Esophagus muscularis mucosa (tissue), 4 donors: Measurements from ENCODE around the gene MTIF3. TPM values are rescaled to one million over a fixed set of nuclear protein-coding genes. Genes with fewer than 3 reads are reported as not detected.
A peak's percentile ranks its signal among the peaks of the same experiment; 100 is the strongest.
"Not testable (repeated sequence)": the region's sequence is repeated elsewhere in the genome, so short reads cannot be mapped to it uniquely, and the experiment has no call there.

ENCODE experiments used
- DNase-seq: peaks from one replicate; pipeline ENCODE4 v3.0.0-alpha.2; 2017; ENCODE audit errors: extremely low spot score
- H3K27ac ChIP-seq, 4 donors: fragments of 200-600 bp; sonication (generic); replicated peaks in 1 of 4; 1 replicate in 3 of 4; 2 replicates in 1 of 4; pipeline ENCODE4 v1.5.1; 2016 to 2019; ENCODE audit warnings: mild to moderate bottlenecking in 1 of 4
- H3K27me3 ChIP-seq, 4 donors: fragments of 200-600 bp; sonication (generic); one replicate each; pipeline versions ENCODE4 v1.5.1 to v1.6.0; 2016 to 2019
- H3K36me3 ChIP-seq, 4 donors: fragments of 200-600 bp; sonication (generic); one replicate each; pipeline ENCODE4 v1.5.1; 2016 to 2019
- H3K4me1 ChIP-seq, 4 donors: fragments of 200-600 bp; sonication (generic); one replicate each; pipeline ENCODE4 v1.5.1; 2016 to 2019
- H3K4me3 ChIP-seq, 4 donors: fragments of 200-600 bp; sonication (generic); 1 replicate in 2 of 4; 2 replicates in 2 of 4; pipeline ENCODE4 v1.5.1; 2016 to 2019; ENCODE audit warnings: mild to moderate bottlenecking in 4 of 4, moderate library complexity in 1 of 4
- H3K9me3 ChIP-seq, 4 donors: fragments of 200-600 bp; sonication (generic); 1 replicate in 3 of 4; 2 replicates in 1 of 4; pipeline ENCODE4 v1.5.1; 2016 to 2019
- EP300 ChIP-seq: sonication (generic); formaldehyde crosslinking; IDR thresholded peaks from one replicate; pipeline ENCODE4 v1.6.1; 2017; ENCODE audit warnings: antibody characterized with exemption
- POLR2A ChIP-seq: fragments of 450-650 bp; IDR thresholded peaks from one replicate; pipeline ENCODE4 v1.6.1; 2017; ENCODE audit warnings: antibody characterized with exemption, moderate library complexity, mild to moderate bottlenecking, low read depth
- POLR2AphosphoS5 ChIP-seq, 2 donors: sonication (generic); formaldehyde crosslinking; IDR thresholded peaks; one replicate each; pipeline ENCODE4 v1.6.1; 2017; ENCODE audit warnings: antibody characterized with exemption in 2 of 2
- WGBS: methylation state at CpG from one replicate; pipeline ENCODE4 v1.1.5; 2018; 5-methylcytosine and 5-hydroxymethylcytosine counted together
- intact Hi-C: fragments of 100-400 bp; cut with DNase I; formaldehyde crosslinking; loops from one replicate; pipeline ENCODE4 v1.15.1; 2023
- total RNA-seq, 4 donors: library from RNA; depleted of rRNA; stranded (reverse); fragments of >200 nt; gene quantifications; one replicate each; pipeline versions ENCODE4 v1.1.0 to v1.2.1, GENCODE V29; 2016
- TF ChIP-seq, protein P1 (sequence below), 3 experiments: fragments of 200-600 bp in 2 of 3; fragments of 450-650 bp in 1 of 3; sonication (generic) in 2 of 3; IDR thresholded peaks; one replicate each; pipeline ENCODE4 v1.5.1; 2017 to 2019; ENCODE audit warnings: antibody characterized with exemption in 3 of 3, mild to moderate bottlenecking in 2 of 3, moderate library complexity in 1 of 3

Gene MTIF3
- total RNA-seq, 4 donors from 2014 or later, result 45.1 to 86.6 (median 67.5) TPM

- TF ChIP-seq EP300 (no peak), POLR2AphosphoS5 (IDR thresholded peaks at IDR 0.05) (no peak), POLR2A (no peak)
- TF ChIP-seq, protein P1, sequence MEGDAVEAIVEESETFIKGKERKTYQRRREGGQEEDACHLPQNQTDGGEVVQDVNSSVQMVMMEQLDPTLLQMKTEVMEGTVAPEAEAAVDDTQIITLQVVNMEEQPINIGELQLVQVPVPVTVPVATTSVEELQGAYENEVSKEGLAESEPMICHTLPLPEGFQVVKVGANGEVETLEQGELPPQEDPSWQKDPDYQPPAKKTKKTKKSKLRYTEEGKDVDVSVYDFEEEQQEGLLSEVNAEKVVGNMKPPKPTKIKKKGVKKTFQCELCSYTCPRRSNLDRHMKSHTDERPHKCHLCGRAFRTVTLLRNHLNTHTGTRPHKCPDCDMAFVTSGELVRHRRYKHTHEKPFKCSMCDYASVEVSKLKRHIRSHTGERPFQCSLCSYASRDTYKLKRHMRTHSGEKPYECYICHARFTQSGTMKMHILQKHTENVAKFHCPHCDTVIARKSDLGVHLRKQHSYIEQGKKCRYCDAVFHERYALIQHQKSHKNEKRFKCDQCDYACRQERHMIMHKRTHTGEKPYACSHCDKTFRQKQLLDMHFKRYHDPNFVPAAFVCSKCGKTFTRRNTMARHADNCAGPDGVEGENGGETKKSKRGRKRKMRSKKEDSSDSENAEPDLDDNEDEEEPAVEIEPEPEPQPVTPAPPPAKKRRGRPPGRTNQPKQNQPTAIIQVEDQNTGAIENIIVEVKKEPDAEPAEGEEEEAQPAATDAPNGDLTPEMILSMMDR (IDR thresholded peaks at IDR 0.05), result no peak
- H3K27me3 ChIP-seq, result peaks cover 0 to 7% (median 0%) of the 10 kb centered on the region in 4 donors
- no peak for DNase-seq
- intact Hi-C loops, result no loop called here
- 80% methylated on average over 9 of the region's 10 CpGs for WGBS
- H3K4me1 ChIP-seq, result peaks cover 14 to 25% (median 18%) of the 10 kb centered on the region in 4 donors
- H3K27ac ChIP-seq, result peak overlapping the region; percentile 53 to 82 (median 69)
- H3K9me3 ChIP-seq, result no peaks in the 10 kb centered on the region
- no peak overlapping the region for H3K4me3 ChIP-seq
- no peaks in the 10 kb centered on the region for H3K36me3 ChIP-seq
Observed at GRCh38 chr13:27403727-27404385, 46.5 kb downstream of the MTIF3 start.

DNA sequence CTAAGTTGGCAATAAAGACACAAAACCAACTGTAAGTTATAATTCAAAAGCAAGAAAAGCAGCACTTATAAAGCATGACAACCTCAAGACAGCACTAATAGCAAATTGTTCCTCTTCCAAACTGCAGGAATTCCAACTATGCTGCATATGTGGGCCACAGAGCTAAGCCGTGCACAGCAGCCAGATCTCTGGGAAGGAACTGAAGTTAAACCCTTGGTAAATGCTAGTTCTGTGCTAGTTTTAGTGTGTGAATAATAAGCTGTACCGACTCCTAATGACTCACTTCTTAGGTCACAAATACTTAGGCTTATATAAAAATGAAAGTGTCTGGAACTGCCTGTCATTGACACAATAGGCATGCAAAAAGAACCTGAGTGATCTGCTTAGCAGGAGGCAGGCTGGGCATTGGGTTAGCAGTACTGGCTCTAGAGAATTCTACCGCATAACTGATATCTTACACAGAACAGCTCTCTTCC lies 47.1 kb downstream of the MTIF3 start:
- peaks cover 0 to 4% (median 0%) of the 10 kb centered on the region in 4 donors for H3K27me3 ChIP-seq
- DNase-seq, result no peak
- H3K4me3 ChIP-seq, result no peak overlapping the region
- WGBS, result 17% methylated on average over 3 of the region's 3 CpGs
- H3K36me3 ChIP-seq, result no peaks in the 10 kb centered on the region
- peaks cover 14 to 25% (median 18%) of the 10 kb centered on the region in 4 donors for H3K4me1 ChIP-seq
- H3K9me3 ChIP-seq, result no peaks in the 10 kb centered on the region
- peak overlapping the region; percentile 53 to 82 (median 69) for H3K27ac ChIP-seq
- intact Hi-C loops, result no loop called here
- TF ChIP-seq POLR2A (no peak), POLR2AphosphoS5 (IDR thresholded peaks at IDR 0.05) (peak in 1 of 2 donors; percentile 38)

- intact Hi-C loops, result no loop called here
- DNase-seq, result no peak
Observed at GRCh38 chr13:27401210-27401609, 49.2 kb downstream of the MTIF3 start.

GRCh38 chr13:27400405-27400804 lies 50.0 kb downstream of the MTIF3 start:
- H3K27ac ChIP-seq, H3K36me3 ChIP-seq, intact Hi-C loops, H3K9me3 ChIP-seq, DNase-seq, H3K4me3 ChIP-seq, H3K27me3 ChIP-seq: not testable (repeated sequence)
- 88% methylated on average over 6 of the region's 6 CpGs for WGBS
- H3K4me1 ChIP-seq, result peaks cover 14 to 25% (median 18%) of the 10 kb centered on the region in 4 donors

More at GRCh38 chr13:27401210-27401609, 49.2 kb downstream of the MTIF3 start:
- peaks cover 14 to 25% (median 18%) of the 10 kb centered on the region in 4 donors for H3K4me1 ChIP-seq
- TF ChIP-seq POLR2AphosphoS5 (IDR thresholded peaks at IDR 0.05), result peak in 1 of 2 donors; percentile 16
- TF ChIP-seq, protein P1 (IDR thresholded peaks at IDR 0.05), result no peak
- 63% methylated on average over 2 of the region's 3 CpGs for WGBS
- H3K27me3 ChIP-seq, result no peaks in the 10 kb centered on the region
- H3K36me3 ChIP-seq, result no peaks in the 10 kb centered on the region
- H3K4me3 ChIP-seq, result no peak overlapping the region
- no peak overlapping the region for H3K27ac ChIP-seq
- H3K9me3 ChIP-seq, result no peaks in the 10 kb centered on the region

DNA sequence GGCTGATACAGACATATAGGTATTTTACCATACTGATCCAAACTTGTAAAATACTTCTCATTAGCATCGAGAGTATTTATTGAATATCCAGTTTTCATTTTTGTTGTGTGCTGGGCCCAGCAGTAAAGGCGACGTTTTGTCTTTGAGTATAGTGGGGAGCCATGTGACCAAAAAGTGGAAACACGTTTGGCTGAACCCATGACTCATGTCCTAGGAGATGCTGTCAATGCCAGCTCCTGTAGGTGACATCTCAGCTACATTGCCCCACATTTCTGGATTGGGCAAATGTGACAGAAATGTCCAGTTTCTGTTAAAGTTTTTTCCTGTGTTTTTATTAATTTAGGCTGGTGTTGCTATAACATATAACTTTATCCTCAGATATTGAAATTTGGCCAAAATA lies 52.0 kb downstream of the MTIF3 start:
- Histone ChIP-seq H3K4me1 (peaks cover 6 to 13% (median 9%) of the 10 kb centered on the region in 4 donors), H3K27me3 (no peaks in the 10 kb centered on the region)
- intact Hi-C loops, result no loop called here

More for the DNA sequence above, 52.0 kb downstream of the MTIF3 start:
- no peak overlapping the region for H3K27ac ChIP-seq
- H3K4me3 ChIP-seq, result no peak overlapping the region
- 63% methylated on average over 4 of the region's 4 CpGs for WGBS
- TF ChIP-seq POLR2A, result no peak
- TF ChIP-seq EP300, result no peak
- TF ChIP-seq, protein P1 (IDR thresholded peaks at IDR 0.05), result no peak
- no peak for TF ChIP-seq POLR2AphosphoS5 (IDR thresholded peaks at IDR 0.05)
- DNase-seq, result no peak
- no peaks in the 10 kb centered on the region for H3K36me3 ChIP-seq
- H3K9me3 ChIP-seq, result no peaks in the 10 kb centered on the region
